Astrocyte of the cerebellum (primary cell): ENCODE measurements around the gene VAMP1.

Source experiments
- DNase-seq: peaks from one replicate; pipeline ENCODE4 v3.0.0-alpha.2; 2011; ENCODE audit warnings: low read depth
- H3K4me3 ChIP-seq: 2 replicates; pipeline ENCODE4 v1.5.1; 2011; ENCODE audit warnings: mild to moderate bottlenecking, low read depth, low read length, moderate library complexity
- in situ Hi-C: cut with HindIII; loops from 2 replicates; pipeline ENCODE4 v1.10.0; 2017; ENCODE audit warnings: low sequenced_read_pairs
- TF ChIP-seq, protein P1 (sequence below): IDR thresholded peaks from 2 replicates; pipeline ENCODE4 v1.5.1; 2012; ENCODE audit warnings: low read length, low read depth, moderate library complexity, mild to moderate bottlenecking; ENCODE audit errors: missing control alignments

Gene VAMP1

DNA sequence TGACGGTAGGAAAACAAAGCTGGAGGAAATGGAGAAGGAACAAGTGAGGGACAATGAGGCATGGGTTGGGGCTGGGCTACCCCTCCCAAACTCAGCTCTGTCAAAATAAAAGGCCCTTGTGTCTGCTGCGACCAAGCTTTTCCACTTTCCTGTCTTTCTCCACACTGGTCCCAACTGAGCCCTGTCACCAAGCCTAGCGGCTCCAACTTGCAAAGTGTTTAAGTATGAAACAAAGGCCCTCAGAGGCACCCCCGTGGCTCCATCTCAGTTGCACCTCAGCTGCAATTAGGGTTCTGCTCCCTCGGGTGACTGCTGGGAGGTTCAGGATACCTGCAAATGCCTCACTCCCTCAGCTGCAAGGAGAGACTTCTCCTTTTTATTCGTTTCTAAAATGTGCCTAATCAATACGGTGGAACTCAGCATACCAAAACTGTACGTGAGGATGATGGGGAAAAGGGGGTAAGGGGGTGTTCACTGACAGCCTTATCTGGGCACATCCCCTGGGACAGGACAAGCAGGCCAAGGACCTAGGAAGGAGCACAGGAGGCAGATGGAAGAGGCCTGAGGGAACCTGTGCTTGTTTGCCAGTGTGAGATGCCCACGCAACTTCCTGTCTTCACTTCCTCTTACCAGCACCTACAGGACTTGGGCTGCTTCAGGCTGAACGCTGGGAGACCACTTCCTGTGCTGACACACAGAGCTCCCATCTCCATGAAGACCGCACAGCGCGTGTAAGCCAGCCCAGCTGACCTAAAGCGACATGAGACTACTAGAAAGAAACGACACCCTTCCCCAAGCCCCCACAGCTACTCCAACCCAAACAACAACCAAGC is 8.9 kb downstream of the VAMP1 start:
- TF ChIP-seq, protein P1, sequence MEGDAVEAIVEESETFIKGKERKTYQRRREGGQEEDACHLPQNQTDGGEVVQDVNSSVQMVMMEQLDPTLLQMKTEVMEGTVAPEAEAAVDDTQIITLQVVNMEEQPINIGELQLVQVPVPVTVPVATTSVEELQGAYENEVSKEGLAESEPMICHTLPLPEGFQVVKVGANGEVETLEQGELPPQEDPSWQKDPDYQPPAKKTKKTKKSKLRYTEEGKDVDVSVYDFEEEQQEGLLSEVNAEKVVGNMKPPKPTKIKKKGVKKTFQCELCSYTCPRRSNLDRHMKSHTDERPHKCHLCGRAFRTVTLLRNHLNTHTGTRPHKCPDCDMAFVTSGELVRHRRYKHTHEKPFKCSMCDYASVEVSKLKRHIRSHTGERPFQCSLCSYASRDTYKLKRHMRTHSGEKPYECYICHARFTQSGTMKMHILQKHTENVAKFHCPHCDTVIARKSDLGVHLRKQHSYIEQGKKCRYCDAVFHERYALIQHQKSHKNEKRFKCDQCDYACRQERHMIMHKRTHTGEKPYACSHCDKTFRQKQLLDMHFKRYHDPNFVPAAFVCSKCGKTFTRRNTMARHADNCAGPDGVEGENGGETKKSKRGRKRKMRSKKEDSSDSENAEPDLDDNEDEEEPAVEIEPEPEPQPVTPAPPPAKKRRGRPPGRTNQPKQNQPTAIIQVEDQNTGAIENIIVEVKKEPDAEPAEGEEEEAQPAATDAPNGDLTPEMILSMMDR: no peak
- in situ Hi-C loops: loop anchor here (10.0 kb wide), 1 partner anchor 67 kb away; no protein-coding TSS in a partner anchor
- no peak for DNase-seq
- no peak overlapping the region for H3K4me3 ChIP-seq

DNA sequence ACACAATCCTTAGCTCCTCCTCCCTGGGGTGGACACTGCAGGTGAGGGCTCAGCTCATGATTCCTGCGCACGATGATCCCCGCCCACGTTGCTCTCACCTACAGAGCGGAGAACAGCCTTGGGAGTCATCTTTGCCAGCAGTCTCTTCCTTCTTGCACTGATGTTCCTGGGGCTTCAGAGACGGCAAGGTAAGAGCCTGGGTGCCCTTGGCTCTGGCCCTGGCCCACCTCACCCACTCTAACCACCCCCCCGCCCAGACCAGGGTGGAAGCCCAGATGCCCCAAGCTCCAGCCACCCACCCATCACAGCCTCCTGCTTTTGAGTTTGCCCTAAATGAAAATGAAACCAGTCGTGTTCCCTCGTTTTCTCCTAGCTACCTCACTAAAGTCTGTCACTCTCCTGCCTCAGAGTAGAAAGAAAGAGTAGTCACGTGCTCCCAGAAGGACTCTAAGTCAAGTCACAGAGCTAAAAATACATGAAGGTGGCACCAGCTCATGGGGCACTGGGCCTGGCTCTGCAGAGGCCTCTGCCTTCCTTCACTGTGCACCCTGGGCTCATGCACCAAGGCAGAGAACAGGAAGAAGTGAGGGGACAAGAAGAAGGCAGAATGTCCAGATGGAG is 9.6 kb downstream of the VAMP1 start:
- DNase-seq: no peak
- no peak overlapping the region for H3K4me3 ChIP-seq
- TF ChIP-seq, protein P1: no peak
- in situ Hi-C loops: loop anchor here (10.0 kb wide), 1 partner anchor 66 kb away; no protein-coding TSS in a partner anchor

DNA sequence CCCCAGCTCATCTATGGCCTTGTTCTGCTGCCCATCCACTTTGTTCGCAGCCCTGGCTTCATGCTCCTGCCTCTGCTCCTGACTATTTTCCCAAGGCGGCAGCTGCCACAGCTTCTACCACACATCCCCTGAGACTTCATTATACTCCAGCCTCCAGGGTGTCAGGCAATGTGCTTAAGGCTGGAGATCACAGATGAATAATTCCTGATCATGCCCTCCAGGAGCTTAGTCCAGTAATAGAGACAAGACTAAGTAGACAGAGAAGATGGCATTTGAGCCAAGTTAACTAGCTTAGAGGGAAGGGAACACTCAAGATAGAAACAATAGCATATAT is 11.5 kb downstream of the VAMP1 start:
- in situ Hi-C loops: no loop called here
- no peak for DNase-seq
- TF ChIP-seq, protein P1: no peak
- H3K4me3 ChIP-seq: no peak overlapping the region

GRCh38 chr12:6458281-6459003 is 12.0 kb downstream of the VAMP1 start:
- H3K4me3 ChIP-seq: no peak overlapping the region
- TF ChIP-seq, protein P1: no peak
- DNase-seq: no peak
- in situ Hi-C loops: no loop called here

DNA sequence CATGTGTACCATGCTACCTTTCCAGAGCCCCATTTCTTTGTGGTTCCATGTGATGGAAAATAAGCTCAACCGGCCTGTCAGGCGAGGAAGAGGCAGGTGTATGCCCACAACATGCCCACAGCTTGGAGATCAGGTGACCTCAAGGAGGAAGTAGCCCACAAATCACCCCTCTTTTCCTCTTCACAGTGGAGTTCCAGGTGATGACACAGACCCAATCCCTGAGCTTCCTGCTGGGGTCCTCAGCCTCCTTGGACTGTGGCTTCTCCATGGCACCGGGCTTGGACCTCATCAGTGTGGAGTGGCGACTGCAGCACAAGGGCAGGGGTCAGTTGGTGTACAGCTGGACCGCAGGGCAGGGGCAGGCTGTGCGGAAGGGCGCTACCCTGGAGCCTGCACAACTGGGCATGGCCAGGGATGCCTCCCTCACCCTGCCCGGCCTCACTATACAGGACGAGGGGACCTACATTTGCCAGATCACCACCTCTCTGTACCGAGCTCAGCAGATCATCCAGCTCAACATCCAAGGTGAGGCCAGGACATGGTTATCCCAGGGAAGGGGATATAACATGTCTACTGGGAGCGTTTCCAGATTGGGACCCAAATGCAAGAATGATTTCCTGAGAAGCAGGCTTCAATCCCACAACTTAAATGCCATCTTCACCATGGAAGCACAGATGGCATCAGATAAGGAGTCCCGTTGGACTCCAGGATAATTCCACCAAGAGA is 13.1 kb downstream of the VAMP1 start:
- H3K4me3 ChIP-seq: no peak overlapping the region
- in situ Hi-C loops: no loop called here
- TF ChIP-seq, protein P1: no peak
- DNase-seq: no peak
